GM18511 (cell line): ENCODE data around the gene CLEC16A.

ENCODE experiments used
- ATAC-seq: cut with Tn5 transposase; IDR thresholded peaks from one replicate; pipeline ENCODE4 v1.9.1; 2021; ENCODE audit warnings: mild to moderate bottlenecking, moderate library complexity; ENCODE audit not compliant: unreplicated experiment

Gene CLEC16A

DNA sequence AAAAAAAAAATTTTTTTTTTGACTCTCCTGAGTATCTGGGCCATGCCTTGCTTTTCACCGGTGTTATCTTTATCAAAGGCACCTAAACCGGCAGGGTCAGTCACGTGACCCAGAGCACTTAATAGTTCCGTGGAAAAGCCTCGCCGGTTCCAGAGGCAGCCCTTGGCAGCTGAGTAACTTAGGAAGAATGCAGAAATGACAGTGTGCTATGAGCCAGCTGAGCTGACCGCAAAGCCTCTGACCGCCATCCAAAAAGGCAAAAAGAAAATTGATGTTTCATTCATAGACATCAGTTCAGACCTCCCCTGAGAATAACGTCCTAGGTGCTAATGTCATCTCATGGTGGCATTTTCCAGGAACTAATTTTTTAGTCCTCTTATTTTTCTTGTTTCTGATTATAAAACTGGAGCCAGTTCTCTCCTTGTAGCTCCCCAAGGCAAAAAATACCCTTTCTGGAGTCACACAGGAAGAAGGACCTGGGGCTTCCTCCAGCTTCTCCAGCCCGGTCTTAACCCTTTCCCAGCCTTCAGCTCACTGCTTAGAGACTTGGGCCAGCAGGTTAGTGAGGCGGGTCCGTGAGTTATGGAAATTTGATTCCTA, 189.1 kb downstream of the CLEC16A start:
- no peak for ATAC-seq

DNA sequence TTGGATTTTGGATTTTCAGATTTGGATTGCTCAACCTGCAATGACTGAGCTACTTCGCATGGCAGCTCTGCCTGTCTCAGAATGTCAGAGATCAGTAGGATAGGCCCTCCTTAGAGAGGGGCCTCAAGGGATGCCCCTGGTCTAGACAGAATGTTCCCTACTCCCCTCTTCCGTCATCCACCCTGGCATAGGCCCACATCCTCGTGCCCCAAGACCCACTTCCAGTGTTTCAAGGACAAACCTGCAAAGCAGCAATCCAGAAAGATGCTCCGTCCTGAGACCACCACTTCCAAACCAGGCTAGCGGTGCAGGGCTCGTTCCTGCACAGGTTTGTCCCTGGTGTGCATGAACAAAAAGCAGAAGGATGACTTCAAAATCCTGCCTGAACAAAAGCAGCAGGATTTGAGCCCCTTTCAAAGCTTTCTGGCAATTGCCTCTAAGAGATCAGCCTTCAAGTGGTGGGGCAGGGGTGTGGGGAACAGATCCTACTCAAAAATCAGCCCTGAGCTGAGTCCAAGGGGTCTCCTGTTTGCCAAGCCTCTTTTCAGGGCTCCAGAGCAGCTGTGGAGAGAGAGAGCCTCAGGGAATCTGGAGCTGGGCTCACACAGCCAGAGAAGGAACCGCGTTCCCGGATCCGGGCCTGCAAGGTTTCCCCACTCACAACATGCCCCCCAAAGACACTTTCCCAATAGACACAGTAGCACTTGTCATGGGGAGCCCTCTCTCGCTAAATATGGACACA, 190.5 kb downstream of the CLEC16A start:
- no peak for ATAC-seq

DNA sequence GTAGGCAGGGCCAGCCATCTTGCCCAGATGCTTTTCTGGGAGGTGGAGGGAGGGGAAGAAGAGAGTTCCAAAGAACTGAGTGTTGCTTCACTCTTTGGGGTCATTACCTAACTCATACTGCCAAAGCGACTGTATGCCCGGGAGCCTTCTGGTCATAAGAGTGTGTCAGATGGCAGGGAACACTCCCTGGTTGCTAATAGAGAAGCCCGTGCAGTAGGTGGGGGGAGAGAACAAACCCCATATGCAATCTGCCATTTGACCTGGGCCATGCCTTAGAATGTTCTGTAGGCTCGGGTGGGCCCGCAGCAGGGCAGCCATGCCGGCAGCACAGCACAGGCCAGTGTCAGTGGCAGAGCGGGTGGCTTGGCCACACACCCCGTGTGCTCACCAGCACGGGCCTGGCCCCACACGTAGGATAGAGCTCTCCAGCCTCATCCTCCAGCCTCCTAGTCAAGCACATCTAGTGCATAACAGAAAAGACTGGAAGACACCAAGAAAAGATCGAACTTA, 191.2 kb downstream of the CLEC16A start:
- ATAC-seq, result no peak

DNA sequence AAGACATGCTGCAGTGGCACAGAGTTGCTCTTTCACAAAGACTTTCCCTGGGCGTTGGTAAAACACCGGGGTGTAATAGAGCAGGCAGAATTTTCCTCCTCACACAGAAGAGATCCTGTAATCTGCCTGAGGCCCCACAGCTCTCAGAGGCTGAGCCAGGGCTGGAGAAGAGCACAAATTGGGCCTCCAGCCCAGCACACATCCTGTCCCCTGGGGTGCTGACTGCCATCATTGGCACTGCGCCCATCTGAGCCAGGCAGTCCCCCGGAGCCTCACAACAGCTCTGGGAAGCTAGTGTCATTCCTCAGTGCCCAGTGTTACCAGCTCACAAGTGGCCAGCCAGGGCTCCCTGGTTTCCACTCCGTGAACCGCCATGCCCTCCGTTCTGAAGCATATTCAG, 192.2 kb downstream of the CLEC16A start:
- no peak for ATAC-seq

DNA sequence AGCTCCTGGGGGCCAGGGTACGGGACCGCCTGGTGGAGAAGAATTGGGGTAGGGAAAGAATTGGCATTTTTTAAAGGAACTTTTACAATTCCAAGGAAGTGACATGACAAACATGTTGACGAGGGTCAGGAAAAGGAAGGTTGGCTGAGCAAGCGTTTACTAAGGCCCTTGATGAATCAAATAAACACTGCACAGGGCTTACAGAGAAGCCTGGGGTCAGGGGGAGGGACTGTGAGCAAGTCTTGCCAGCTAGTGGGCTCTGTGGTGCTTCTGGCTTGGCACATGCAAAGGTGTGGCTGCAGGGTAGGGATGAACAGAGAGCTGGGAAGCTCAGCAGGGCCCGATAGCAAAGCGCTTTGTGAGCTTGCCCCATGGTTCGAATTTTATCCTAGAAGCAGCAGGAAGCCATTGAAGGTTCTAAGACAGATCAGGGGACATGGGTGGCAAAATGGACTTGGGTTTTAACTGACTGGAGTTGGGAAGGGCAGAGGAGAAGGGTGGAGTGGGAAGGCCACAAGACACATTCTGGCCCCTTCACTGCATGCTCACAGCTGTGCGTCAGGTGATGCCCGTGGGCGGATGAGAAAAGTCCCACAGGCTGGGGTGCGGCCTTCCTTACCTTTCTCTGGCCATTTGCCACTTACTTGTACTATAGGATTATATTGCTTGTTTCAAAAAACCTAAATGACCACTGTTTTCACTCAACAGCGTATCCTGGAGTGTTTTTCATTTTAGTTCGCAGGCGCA, 193.8 kb downstream of the CLEC16A start:
- ATAC-seq, result no peak

DNA sequence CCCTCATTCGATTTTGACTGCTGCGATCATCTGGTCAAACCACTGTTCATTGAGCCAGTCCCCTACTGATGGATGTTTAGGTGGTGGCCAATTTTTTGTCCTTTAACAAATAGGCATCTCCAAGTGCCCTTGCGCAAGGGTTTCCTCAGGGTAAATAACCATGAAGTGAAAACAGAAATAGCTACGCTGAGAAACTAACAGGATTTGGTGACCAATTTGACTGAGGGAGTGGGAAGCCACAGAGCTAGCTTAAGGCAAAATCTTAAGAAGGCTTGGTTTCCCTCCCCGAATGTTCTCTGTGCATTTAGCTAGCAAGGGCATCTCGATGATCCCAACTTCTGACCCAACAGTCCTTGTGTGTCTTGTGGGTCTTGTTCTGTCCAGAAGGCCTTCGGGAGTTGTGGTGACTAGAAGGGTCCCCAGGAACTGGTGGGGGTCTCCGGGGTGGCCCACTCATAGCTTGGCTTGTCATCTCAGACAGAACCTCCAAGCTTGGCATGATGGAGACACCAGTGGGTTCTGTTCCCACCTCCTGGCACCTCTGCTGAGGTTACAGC, 194.5 kb downstream of the CLEC16A start:
- ATAC-seq, result no peak

DNA sequence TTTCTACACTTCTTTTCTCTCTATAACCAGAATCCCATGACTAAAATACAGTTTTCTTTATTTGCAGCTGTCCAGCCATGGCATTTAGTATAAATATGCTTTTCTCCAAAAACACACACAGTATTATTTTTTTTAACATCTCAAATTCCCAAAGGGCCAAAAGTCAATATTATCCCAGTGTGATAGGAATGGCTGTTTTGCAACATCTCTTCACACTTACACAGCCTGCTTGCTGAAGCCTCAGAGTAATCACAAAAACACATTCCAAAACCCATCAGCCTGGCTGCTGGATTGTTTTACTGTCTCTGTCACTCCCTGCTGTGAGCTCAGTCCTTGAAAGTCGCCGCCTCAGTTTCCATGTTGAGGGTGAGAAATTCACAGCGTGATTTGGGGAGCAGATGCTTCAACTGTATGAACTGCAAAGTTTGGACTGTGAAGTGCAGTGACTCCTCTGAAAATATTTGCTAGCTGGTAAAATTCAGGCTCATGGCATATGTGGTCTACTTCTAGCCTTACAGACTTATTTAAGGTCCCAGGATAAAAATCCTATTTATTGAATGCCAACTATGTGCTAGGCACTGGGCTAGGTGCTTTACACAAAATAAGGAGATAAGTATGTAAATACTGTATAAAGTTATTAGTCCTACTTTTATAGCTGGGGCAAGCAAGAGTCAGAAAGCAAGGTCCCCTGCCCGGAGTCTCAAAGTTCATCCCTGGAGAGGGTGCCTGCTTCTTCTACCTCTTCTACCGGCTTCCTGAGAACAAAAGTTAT, 195.1 kb downstream of the CLEC16A start:
- no peak for ATAC-seq

DNA sequence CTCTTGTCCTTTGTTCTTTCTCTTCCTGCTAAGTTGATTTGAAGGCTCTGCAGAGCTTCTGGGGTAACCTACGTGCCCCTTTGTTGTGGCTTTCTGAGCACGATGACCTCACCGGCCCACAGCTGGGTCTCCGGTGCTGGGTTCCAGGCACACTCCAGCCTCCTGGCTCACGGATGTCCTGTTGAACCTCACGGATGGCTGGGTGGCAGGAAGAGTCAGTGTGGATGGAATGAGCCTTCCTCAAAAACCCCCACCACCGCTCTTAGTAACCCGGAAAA, 195.7 kb downstream of the CLEC16A start:
- no peak for ATAC-seq

DNA sequence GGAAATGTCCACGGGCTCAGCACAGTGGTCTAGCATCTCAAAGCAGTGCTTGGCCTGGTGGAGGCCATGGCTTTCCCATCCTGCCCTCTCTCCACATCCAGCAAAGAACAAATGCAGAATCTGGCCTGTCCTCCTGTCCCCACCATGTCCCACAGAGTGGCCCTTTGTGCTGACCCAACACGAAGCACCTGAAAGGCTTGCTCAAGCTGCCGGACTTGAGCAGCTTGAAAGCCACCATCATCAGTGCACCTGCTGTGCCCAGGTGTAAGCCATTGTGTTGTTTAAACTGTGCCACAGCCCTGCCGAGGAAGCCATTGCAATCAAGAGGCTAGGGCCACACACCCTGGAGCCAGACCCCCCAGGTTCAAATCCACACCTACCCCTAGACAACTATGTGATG, 196.1 kb downstream of the CLEC16A start:
- no peak for ATAC-seq

DNA sequence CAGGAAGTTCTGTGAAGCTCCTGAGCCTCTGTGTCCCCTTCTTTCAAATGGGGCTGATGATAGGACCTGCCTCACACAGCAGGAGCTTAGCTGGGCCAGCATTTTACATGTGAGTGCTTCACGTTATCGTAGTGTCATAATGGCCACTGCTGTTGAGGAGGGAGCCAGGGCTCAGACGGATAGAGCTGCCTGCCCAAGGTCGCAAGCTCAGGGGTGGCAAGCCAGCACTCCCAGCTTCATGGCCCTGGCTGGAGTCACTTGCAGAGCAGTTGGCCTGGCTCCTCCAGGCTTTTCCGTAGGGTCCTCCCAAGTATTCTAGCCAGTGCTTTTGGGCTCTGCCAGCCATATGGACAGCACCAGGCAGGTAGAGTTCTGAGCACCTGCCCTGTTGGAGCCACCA, 196.5 kb downstream of the CLEC16A start:
- no peak for ATAC-seq

DNA sequence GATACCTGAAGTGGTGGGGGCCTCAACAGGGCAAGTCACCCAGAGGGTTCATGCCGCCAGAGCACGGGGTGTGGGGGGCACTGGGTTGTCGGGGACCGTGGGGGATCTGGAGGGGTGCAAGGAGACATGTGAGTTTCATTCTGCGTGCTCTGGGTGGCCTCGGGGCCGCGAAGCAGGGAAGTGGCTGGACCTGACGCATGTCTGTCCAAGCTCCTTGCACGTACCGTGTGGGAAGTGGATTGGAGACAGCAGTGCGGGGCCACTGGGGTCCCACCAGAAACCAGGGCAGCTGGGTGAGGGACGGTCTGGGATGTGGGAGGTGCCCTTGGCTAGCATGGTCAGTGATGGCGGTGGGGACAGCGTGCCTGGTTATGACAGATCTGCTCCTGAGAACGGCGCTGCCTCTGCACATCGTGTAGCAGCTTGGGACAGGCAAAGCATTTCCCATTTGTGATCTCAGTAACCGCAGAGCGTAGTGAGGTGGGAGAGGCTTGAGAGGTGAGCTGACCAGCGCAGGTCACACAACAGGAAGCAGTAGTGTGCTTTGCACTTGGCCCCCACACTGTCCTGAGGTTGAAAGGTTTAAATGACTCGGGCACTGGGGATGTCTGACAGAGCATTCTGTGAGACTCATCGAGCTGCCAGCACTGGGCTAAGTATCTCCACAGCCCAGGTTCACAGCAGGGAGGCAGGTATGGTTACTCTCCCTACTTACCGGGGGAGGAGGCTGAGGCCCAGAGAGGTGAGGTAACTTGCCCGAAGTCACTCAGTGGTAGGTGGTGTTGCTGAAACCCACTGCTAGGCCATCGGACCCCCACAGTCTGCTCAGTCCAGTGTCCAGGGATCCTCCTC, 197.3 kb downstream of the CLEC16A start:
- no peak for ATAC-seq

DNA sequence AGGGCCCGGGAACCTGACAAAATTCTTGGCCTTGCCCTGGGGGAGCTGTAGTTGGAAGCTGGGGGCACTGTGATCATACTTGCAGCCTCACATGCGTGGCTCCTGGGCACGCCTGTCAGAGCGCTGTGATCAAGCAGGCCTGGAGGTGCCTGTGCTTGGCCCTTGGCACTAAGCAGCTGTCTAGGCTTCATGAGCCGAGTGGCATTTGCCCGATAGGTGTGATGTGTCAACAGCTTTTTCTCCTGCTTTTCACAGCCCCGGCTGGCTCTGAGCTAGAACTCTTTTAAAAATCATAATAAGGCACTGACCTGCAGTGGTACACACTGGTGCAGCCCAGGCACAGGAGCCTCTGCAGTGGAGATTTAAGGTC, 197.9 kb downstream of the CLEC16A start:
- ATAC-seq, result no peak

DNA sequence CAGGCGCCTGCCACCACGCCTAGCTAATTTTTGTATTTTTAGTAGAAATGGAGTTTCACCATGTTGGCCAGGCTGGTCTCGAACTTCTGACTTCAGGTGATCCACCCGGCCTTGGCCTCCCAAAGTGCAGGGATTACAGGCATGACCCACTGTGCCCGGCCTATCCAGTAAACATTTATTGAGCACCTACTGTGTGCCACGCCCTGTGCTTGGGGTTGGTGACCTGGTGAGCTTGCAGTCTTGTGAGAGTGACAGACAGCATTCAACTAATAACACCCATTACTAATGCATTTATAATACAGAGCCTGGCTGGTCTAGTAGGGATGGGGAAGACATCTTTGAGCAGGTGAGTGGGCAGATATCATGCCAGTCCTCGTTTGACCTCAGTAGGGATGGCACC, 198.6 kb downstream of the CLEC16A start:
- ATAC-seq, result no peak

DNA sequence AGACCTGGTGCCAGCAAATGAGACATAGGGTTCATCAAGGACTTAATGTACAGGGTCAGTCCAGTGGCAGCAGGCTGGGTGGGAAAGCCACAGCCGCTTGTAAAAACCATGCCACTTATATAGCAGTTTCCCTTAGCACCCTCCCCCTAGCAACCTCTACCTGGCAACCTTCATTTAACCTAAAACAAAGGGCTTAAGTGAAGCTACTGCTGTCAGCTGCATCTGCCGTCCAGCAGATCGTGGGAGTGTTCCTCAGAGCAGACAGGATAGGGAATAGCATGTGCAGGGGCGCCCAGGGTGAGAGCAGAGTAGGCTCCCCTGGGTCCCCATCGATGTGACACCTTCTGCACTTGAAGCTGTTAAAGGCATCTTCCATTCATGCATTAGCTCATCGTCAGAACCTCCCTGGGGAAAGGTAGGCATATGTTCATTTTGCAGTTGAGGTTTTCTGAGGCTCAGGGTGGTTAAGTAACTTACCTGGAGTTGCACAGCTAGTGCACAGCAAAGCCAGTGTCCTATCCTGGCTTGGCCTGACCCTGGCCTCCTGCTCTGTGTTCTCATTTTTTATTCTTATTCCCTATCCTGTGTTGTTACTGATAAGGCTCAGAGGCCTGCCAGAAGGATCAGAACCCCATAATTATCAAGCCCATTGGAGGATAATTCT, 199.1 kb downstream of the CLEC16A start:
- no peak for ATAC-seq

DNA sequence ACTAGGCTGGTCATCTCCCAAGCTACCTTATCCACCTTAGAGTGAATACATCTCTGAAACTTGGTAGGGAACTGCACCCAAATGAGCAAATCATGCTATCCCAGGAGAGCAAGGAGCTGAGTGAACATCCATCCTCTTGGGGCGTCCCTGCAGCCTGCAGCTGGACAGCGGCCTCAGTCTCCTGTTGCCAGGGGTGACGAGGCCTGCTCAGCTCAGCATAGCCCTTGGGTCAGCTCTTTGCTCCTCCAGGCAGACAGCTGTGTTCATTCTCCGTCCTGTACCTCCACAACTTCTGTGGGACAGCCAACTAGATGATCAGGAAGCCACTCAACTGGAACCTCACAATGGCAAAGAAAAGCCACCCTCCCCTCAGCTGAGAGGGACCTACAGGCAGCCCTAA, 199.8 kb downstream of the CLEC16A start:
- ATAC-seq, result no peak

DNA sequence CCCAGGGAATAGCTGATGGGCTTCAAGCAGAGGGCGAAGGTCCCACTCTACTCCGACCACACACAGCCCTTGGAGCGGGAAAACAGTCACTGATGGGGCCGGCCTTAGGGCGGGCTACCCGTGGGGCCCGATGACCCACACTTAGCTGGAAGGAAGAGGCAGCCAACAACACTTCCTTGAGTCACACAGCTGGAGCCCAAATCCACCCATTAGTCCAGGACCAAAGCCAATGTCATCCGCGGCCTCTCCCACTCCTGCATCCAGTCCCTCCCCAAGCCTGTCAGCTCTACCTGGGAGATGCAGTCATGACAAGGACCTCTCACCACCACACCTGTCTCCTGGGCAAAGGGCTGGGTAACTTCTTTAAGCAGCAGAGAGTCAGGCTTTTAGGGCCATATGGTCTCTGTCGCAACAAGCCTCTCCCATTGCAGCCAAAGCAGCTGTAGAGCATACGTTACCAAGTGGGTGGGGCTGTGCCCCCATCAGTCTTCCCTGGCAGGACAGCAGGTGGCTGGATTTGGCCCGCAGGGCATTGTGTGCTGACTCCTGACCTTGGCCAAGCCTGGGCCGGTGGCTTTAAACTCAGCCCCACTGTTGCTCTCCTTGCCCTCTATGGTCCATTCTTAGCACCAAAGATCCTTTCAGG, 200.9 kb downstream of the CLEC16A start:
- no peak for ATAC-seq

DNA sequence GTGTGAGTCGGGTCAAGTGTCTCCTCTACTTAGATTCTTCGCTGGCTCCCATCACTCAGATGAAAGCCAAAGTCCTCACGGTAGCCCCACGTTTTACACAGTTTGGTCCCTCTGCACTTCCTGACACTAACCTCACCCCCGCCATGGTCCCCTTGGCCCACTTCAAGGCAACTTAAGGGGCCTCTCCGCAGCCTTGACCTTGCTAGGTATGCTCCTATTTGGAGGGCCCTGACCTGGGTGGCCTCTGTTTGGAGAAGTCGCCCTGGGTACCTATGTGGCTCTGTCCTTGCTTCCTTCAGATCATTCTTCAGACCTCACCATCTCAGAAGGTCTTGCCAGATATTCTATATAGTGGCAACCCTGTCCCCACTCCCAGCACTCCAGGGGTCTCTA, 201.5 kb downstream of the CLEC16A start:
- no peak for ATAC-seq

DNA sequence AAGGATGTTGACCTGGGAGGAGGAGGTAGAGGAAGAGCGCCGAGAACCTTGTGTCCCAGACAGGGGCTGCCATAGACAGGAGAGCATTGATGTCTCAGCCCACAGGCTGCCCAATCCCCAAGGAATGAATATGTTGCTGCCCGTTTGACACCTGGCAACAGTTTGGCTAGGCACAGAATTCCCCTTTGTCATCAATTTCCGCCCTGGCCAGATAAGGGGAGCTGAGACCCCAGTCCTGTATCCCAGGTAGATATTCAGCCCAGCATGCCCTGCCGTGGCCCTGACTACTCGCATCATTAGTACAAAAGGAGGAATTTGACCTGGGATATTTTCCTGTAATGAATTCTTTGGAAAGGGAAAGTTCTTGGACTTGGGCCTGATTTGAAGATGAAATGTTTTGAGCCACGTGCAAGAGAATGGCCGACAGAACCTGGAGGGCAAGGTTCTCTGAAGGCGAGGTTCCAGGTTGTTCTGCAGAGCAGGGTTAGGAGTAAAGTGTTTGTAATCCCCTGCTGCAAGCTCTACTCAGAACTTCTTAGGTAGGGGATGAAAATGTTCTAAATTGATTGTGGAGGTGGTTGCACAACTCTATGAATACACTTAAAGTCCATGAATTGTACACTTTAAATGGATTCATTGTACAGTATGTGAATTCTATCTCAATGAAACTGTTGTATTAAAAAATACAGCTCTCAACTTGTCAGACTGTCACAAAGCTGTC, 202.8 kb downstream of the CLEC16A start:
- ATAC-seq, result no peak
